Measurements from ENCODE around the gene SEPHS2.

GRCh38 chr16:30456302-30456701 lies 10.6 kb upstream of the SEPHS2 start:
- TF ChIP-seq ZNF791 (tag by site-specific recombination; IDR thresholded peaks at IDR 0.05) = no peak
- TF ChIP-seq ZNF175 (tag by site-specific recombination; IDR thresholded peaks at IDR 0.05) = no peak
- TF ChIP-seq PRDM2 (tag by site-specific recombination; IDR thresholded peaks at IDR 0.05; ENCODE audit: borderline replicate concordance) = no peak
- TF ChIP-seq ZNF423 (tag by site-specific recombination; IDR thresholded peaks at IDR 0.05) = no peak
- no peak for TF ChIP-seq CTCF (tag by site-specific recombination; IDR thresholded peaks at IDR 0.05)

All from HEK293 (cell line).